ENCODE data around the gene FSIP1. TPM values are rescaled to one million over a fixed set of nuclear protein-coding genes. Genes with fewer than 3 reads are reported as not detected.

FSIP1 gene
- total RNA-seq, 2 experiments from 2014 or later, result 0.21 to 0.27 TPM

- Mint-ChIP-seq H3K9me3 (peaks cover 5% of the 10 kb centered on the region), H3K4me3 (no peak overlapping the region), H3K4me1 (ENCODE audit: low read depth) (no peaks in the 10 kb centered on the region), H3K27me3 (ENCODE audit: low read depth) (peaks cover 3% of the 10 kb centered on the region), H3K27ac (no peak overlapping the region), H3K36me3 (ENCODE audit: low read depth) (peaks cover 1% of the 10 kb centered on the region)
- intact Hi-C loops (cut with micrococcal nuclease), result no loop called here
- no peak for DNase-seq
- CTCF ChIA-PET, result interaction anchor here (0.6 kb wide), 1 partner anchor 33 kb away, joined by 7 read pairs; no protein-coding TSS in a partner anchor
Observed at GRCh38 chr15:39613271-39613670, 169.4 kb downstream of the FSIP1 start.

GRCh38 chr15:39610665-39611064, 172.0 kb downstream of the FSIP1 start:
- H3K4me3 Mint-ChIP-seq, result no peak overlapping the region
- intact Hi-C loops (cut with micrococcal nuclease), result no loop called here
- H3K27ac Mint-ChIP-seq, result no peak overlapping the region
- H3K9me3 Mint-ChIP-seq, result peaks cover 5% of the 10 kb centered on the region
- no peak for DNase-seq
- CTCF ChIA-PET, result interaction anchor here (0.9 to 1.5 kb wide), 2 partner anchors 10 to 12 kb away, joined by 3 read pairs; no protein-coding TSS in a partner anchor
- peaks cover 8% of the 10 kb centered on the region for H3K27me3 Mint-ChIP-seq (ENCODE audit: low read depth)
- no peaks in the 10 kb centered on the region for H3K4me1 Mint-ChIP-seq (ENCODE audit: low read depth)
- peaks cover 1% of the 10 kb centered on the region for H3K36me3 Mint-ChIP-seq (ENCODE audit: low read depth)

GRCh38 chr15:39609166-39609916, 173.3 kb downstream of the FSIP1 start:
- CTCF ChIA-PET, result interaction anchor here (0.7 kb wide), 1 partner anchor 279 kb away, joined by 4 read pairs; no protein-coding TSS in a partner anchor
- Mint-ChIP-seq H3K27me3 (ENCODE audit: low read depth) (peaks cover 8% of the 10 kb centered on the region), H3K36me3 (ENCODE audit: low read depth) (peaks cover 1% of the 10 kb centered on the region), H3K27ac (no peak overlapping the region), H3K4me1 (ENCODE audit: low read depth) (no peaks in the 10 kb centered on the region), H3K4me3 (no peak overlapping the region), H3K9me3 (peaks cover 5% of the 10 kb centered on the region)
- intact Hi-C loops (cut with micrococcal nuclease), result no loop called here
- DNase-seq, result no peak

- Mint-ChIP-seq H3K4me1 (ENCODE audit: low read depth) (no peaks in the 10 kb centered on the region), H3K9me3 (peaks cover 2% of the 10 kb centered on the region), H3K27me3 (ENCODE audit: low read depth) (peaks cover 8% of the 10 kb centered on the region), H3K4me3 (no peak overlapping the region), H3K27ac (no peak overlapping the region), H3K36me3 (ENCODE audit: low read depth) (peaks cover 1% of the 10 kb centered on the region)
- intact Hi-C loops (cut with micrococcal nuclease), result no loop called here
- no peak for DNase-seq
- CTCF ChIA-PET, result no interaction called here
Observed at GRCh38 chr15:39608185-39609139, 174.2 kb downstream of the FSIP1 start.

- DNase-seq, result no peak
- Mint-ChIP-seq H3K9me3 (peaks cover 1% of the 10 kb centered on the region), H3K27ac (no peak overlapping the region), H3K27me3 (ENCODE audit: low read depth) (peaks cover 5% of the 10 kb centered on the region), H3K4me1 (ENCODE audit: low read depth) (no peaks in the 10 kb centered on the region), H3K36me3 (ENCODE audit: low read depth) (no peaks in the 10 kb centered on the region), H3K4me3 (no peak overlapping the region)
- CTCF ChIA-PET, result no interaction called here
- intact Hi-C loops (cut with micrococcal nuclease), result no loop called here
Observed at GRCh38 chr15:39605146-39605545, 177.5 kb downstream of the FSIP1 start.

- intact Hi-C loops (cut with micrococcal nuclease), result no loop called here
- peaks cover 5% of the 10 kb centered on the region for H3K27me3 Mint-ChIP-seq (ENCODE audit: low read depth)
- no peaks in the 10 kb centered on the region for H3K36me3 Mint-ChIP-seq (ENCODE audit: low read depth)
- no peaks in the 10 kb centered on the region for H3K4me1 Mint-ChIP-seq (ENCODE audit: low read depth)
- CTCF ChIA-PET, result no interaction called here
- H3K4me3 Mint-ChIP-seq, result no peak overlapping the region
- no peak for DNase-seq
- no peaks in the 10 kb centered on the region for H3K9me3 Mint-ChIP-seq
- H3K27ac Mint-ChIP-seq, result no peak overlapping the region
Observed at GRCh38 chr15:39602143-39602542, 180.5 kb downstream of the FSIP1 start.

GRCh38 chr15:39599871-39600270, 182.8 kb downstream of the FSIP1 start:
- CTCF ChIA-PET, result interaction anchor here (1.6 kb wide), 1 partner anchor 11 kb away, joined by 3 read pairs; no protein-coding TSS in a partner anchor
- H3K36me3 Mint-ChIP-seq (ENCODE audit: low read depth), result no peaks in the 10 kb centered on the region
- intact Hi-C loops (cut with micrococcal nuclease), result no loop called here
- H3K4me3 Mint-ChIP-seq, result no peak overlapping the region
- peaks cover 2% of the 10 kb centered on the region for H3K27me3 Mint-ChIP-seq (ENCODE audit: low read depth)
- no peak for DNase-seq
- H3K4me1 Mint-ChIP-seq (ENCODE audit: low read depth), result no peaks in the 10 kb centered on the region
- H3K27ac Mint-ChIP-seq, result no peak overlapping the region
- no peaks in the 10 kb centered on the region for H3K9me3 Mint-ChIP-seq

GRCh38 chr15:39598958-39599845, 183.4 kb downstream of the FSIP1 start:
- Mint-ChIP-seq H3K27ac (no peak overlapping the region), H3K4me1 (ENCODE audit: low read depth) (no peaks in the 10 kb centered on the region), H3K9me3 (no peaks in the 10 kb centered on the region), H3K4me3 (no peak overlapping the region), H3K27me3 (ENCODE audit: low read depth) (peaks cover 2% of the 10 kb centered on the region), H3K36me3 (ENCODE audit: low read depth) (no peaks in the 10 kb centered on the region)
- CTCF ChIA-PET, result interaction anchor here (0.6 to 1.6 kb wide), 2 partner anchors 12 to 425 kb away, joined by 3 read pairs; no protein-coding TSS in a partner anchor
- intact Hi-C loops (cut with micrococcal nuclease), result no loop called here
- DNase-seq, result no peak

GRCh38 chr15:39598186-39598850, 184.3 kb downstream of the FSIP1 start:
- CTCF ChIA-PET, result interaction anchor here (0.5 to 1.6 kb wide), 3 partner anchors 12 to 426 kb away, joined by 3 to 5 read pairs (median 3); no protein-coding TSS in a partner anchor

GRCh38 chr15:39597751-39598185, 184.9 kb downstream of the FSIP1 start:
- Mint-ChIP-seq H3K27ac (no peak overlapping the region), H3K4me3 (no peak overlapping the region), H3K9me3 (no peaks in the 10 kb centered on the region), H3K27me3 (ENCODE audit: low read depth) (peaks cover 2% of the 10 kb centered on the region), H3K36me3 (ENCODE audit: low read depth) (no peaks in the 10 kb centered on the region), H3K4me1 (ENCODE audit: low read depth) (no peaks in the 10 kb centered on the region)
- intact Hi-C loops (cut with micrococcal nuclease), result no loop called here
- CTCF ChIA-PET, result no interaction called here
- no peak for DNase-seq

More at GRCh38 chr15:39598186-39598850, 184.3 kb downstream of the FSIP1 start:
- Mint-ChIP-seq H3K27ac (no peak overlapping the region), H3K27me3 (ENCODE audit: low read depth) (peaks cover 2% of the 10 kb centered on the region), H3K4me3 (no peak overlapping the region), H3K36me3 (ENCODE audit: low read depth) (no peaks in the 10 kb centered on the region), H3K9me3 (no peaks in the 10 kb centered on the region), H3K4me1 (ENCODE audit: low read depth) (no peaks in the 10 kb centered on the region)
- intact Hi-C loops (cut with micrococcal nuclease), result no loop called here
- no peak for DNase-seq

- H3K27ac Mint-ChIP-seq, result no peak overlapping the region
- H3K9me3 Mint-ChIP-seq, result no peaks in the 10 kb centered on the region
- intact Hi-C loops (cut with micrococcal nuclease), result no loop called here
- H3K27me3 Mint-ChIP-seq (ENCODE audit: low read depth), result peaks cover 2% of the 10 kb centered on the region
- CTCF ChIA-PET, result no interaction called here
- H3K4me3 Mint-ChIP-seq, result no peak overlapping the region
- DNase-seq, result no peak
- no peaks in the 10 kb centered on the region for H3K36me3 Mint-ChIP-seq (ENCODE audit: low read depth)
- H3K4me1 Mint-ChIP-seq (ENCODE audit: low read depth), result no peaks in the 10 kb centered on the region
Observed at GRCh38 chr15:39597336-39597735, 185.3 kb downstream of the FSIP1 start.
